Activated T-helper 1 cell treated with anti-CD3 and anti-CD28 coated beads, Interleukin-12 subunit alpha, Interleukin-12 subunit beta, Interleukin-2, Interleukin-4 antibody, amounts not matched to agents 30 ng/mL and 10 ng/mL and 1 ng/mL, durations not matched to agents 14 hours and 24 hours and 36 hours (primary cell): ENCODE data around the gene UVSSA. TPM values are rescaled to one million over a fixed set of nuclear protein-coding genes. Genes with fewer than 3 reads are reported as not detected.
A peak's percentile ranks its signal among the peaks of the same experiment; 100 is the strongest.

Experiments used
- DNase-seq: peaks from one replicate; pipeline ENCODE4 v3.0.0; 2021; ENCODE audit warnings: low spot score
- H3K27ac Mint-ChIP-seq: one replicate; pipeline ENCODE4 v1.8.0; 2021; ENCODE audit warnings: mild to moderate bottlenecking, mixed read lengths
- H3K27me3 Mint-ChIP-seq: one replicate; pipeline ENCODE4 v1.8.0; 2022; ENCODE audit warnings: mild to moderate bottlenecking, moderate library complexity, mixed read lengths; ENCODE audit not compliant: insufficient read depth
- H3K36me3 Mint-ChIP-seq: one replicate; pipeline ENCODE4 v1.8.0; 2021; ENCODE audit warnings: low read depth, mixed read lengths
- H3K4me1 Mint-ChIP-seq: one replicate; pipeline ENCODE4 v1.8.0; 2021; ENCODE audit warnings: low read depth, mixed read lengths
- H3K4me3 Mint-ChIP-seq: one replicate; pipeline ENCODE4 v1.8.0; 2021; ENCODE audit warnings: mild to moderate bottlenecking, moderate library complexity, mixed read lengths
- H3K9me3 Mint-ChIP-seq: one replicate; pipeline ENCODE4 v1.8.0; 2021; ENCODE audit warnings: mixed read lengths
- intact Hi-C: fragments of 100-400 bp; cut with micrococcal nuclease; formaldehyde crosslinking; loops from one replicate; pipeline ENCODE4 v1.15.1; 2024
- total RNA-seq: library from RNA; stranded (reverse); gene quantifications from 2 replicates; pipeline ENCODE4 v1.2.3, GENCODE V29; 2022

The UVSSA gene, protein sequence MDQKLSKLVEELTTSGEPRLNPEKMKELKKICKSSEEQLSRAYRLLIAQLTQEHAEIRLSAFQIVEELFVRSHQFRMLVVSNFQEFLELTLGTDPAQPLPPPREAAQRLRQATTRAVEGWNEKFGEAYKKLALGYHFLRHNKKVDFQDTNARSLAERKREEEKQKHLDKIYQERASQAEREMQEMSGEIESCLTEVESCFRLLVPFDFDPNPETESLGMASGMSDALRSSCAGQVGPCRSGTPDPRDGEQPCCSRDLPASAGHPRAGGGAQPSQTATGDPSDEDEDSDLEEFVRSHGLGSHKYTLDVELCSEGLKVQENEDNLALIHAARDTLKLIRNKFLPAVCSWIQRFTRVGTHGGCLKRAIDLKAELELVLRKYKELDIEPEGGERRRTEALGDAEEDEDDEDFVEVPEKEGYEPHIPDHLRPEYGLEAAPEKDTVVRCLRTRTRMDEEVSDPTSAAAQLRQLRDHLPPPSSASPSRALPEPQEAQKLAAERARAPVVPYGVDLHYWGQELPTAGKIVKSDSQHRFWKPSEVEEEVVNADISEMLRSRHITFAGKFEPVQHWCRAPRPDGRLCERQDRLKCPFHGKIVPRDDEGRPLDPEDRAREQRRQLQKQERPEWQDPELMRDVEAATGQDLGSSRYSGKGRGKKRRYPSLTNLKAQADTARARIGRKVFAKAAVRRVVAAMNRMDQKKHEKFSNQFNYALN
- 25.8 and 27.5 TPM in 2 replicates for total RNA-seq

DNA sequence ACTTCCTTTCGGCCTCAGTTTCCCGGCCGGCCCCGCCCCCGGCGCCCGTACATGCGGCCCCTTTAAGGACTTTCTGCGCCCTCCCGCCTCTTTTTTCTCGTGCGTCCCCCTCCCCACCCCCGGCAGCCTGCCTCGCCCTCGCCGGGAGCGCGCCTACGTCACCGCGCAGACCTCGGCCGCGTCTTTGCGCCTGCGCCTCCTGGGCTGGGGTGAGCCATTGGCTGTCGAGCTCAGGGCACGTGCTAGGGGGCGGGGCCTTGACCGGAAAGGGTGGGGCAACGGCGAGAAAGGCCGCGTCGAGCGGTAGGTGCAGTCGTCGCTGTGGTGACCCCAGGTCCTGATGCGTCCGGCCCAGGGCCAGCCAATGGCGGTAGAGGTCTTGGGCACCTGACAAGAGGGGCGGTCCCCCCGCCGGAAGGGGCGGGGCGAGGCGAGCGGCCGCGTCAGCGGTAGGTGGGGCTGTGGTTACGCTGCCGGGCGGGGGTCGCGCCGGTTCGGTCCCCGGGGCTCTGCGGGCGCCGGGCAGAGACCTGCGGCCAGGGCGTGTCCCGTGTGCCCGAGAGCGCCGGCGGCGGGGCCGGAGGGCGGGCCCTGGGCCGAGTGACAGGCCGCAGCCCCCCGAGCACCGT is at the start of gene UVSSA:
Gene UVSSA, plus strand, starts transcription at position 428 of the 629 bp plus-strand sequence. CDS start 884 bp downstream, outside the sequence.
- Mint-ChIP-seq H3K27ac (peak within 1 kb of the TSS; percentile 92), H3K4me3 (peak within 1 kb of the TSS; percentile 92), H3K27me3 (peaks cover 2% of the 10 kb centered on the region), H3K36me3 (peaks cover 18% of the 10 kb centered on the region), H3K9me3 (no peaks in the 10 kb centered on the region), H3K4me1 (peaks cover 32% of the 10 kb centered on the region)
- peak; percentile 100 for DNase-seq
- intact Hi-C loops, result loop anchor here (1.0 to 10.0 kb wide), 17 partner anchors 16 to 1225 kb away; partner anchors contain the start of genes CFAP99, CTBP1, DGKQ and FAM193A

- Mint-ChIP-seq H3K36me3 (peaks cover 24% of the 10 kb centered on the region), H3K4me3 (no peak overlapping the region), H3K27me3 (no peaks in the 10 kb centered on the region), H3K27ac (no peak overlapping the region), H3K9me3 (no peaks in the 10 kb centered on the region), H3K4me1 (peaks cover 7% of the 10 kb centered on the region)
- intact Hi-C loops, result no loop called here
- DNase-seq, result no peak
Measured at GRCh38 chr4:1297456-1298325, 49.3 kb upstream of the UVSSA start.

GRCh38 chr4:1298461-1298860 is 48.5 kb upstream of the UVSSA start:
- Mint-ChIP-seq H3K27ac (no peak overlapping the region), H3K4me3 (no peak overlapping the region), H3K36me3 (peaks cover 24% of the 10 kb centered on the region), H3K9me3 (no peaks in the 10 kb centered on the region), H3K27me3 (no peaks in the 10 kb centered on the region), H3K4me1 (peaks cover 5% of the 10 kb centered on the region)
- intact Hi-C loops, result no loop called here
- DNase-seq, result no peak

DNA sequence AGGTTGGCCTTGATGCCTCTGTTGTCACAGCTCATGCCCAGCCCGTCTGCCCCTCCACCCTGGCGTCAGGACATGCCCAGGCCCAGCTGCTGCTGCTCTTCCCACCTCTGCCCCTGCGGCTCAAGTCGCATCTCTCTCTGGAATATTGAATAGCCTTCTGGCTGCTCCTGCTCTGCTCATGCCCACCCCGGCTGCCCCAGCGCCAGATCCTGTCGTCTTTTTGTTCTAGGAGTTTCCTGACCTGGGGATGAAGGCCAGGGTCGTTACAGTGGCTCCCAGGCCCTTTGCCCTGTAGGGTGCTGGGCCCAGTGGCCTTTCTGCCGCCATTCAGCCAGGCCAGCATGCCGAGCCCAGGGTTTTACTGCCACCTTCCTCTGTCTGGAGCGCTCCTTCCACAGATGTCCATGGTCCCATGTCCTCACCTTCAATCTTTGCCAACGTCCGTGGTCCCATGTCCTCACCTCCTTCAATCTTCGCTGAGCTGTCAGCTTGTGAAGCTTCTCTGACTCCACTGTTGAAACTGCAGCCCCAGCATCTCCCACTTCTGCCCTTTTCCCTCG is 47.6 kb upstream of the UVSSA start:
- no peak overlapping the region for H3K27ac Mint-ChIP-seq

DNA sequence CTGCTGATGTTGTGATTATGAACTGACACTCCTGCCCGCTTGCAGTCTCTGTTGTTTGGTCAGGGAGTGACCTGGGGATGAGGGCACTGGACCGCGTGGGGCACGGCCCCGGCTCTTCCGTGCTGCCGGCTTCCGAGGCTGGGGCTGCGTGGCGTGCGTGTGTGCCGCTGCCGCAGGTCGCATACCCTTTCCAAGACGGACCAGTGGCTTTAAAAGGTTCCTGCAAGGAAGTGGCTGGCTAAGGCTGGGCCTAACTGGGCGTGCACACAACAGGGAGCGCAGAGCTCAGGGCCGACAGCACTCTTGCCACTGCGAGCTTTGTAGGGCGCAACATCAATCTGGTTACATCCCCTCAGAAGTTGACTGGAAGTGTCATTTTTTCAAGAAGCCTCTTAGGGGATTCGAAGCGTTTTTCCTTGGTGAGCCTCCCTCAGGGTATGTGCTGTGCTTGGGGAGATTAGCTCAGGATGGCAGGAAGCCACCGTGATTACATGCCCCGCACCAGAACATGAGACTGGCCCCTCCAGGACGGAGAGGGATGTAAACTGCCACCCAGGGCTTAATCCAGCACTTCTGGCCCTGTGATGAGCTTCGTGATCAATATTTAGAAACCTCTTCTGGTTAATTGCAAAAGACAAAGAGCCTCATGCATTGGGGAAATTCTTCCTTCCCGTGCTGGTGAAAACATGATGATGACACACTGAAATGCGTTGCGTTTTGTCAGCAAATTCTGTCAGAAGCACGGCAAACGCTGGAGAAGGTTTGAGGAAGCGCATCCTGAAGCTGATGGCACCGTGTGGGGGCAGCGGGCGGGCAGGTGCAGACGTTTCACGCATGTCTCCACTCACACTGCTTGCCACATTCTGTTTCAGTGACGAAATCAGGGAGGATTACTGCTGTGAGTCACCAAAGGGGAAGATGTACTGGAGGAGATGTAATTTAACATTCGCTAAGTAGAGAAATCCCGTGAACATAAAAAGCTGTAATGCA is 46.2 kb upstream of the UVSSA start:
- H3K27ac Mint-ChIP-seq, result peak overlapping the region; percentile 49
- H3K4me3 Mint-ChIP-seq, result no peak overlapping the region
- H3K27me3 Mint-ChIP-seq, result no peaks in the 10 kb centered on the region
- DNase-seq, result no peak
- intact Hi-C loops, result no loop called here
- H3K4me1 Mint-ChIP-seq, result peaks cover 15% of the 10 kb centered on the region
- no peaks in the 10 kb centered on the region for H3K9me3 Mint-ChIP-seq
- H3K36me3 Mint-ChIP-seq, result peaks cover 31% of the 10 kb centered on the region

More for the DNA sequence above, 47.6 kb upstream of the UVSSA start:
- H3K9me3 Mint-ChIP-seq, result no peaks in the 10 kb centered on the region
- peaks cover 24% of the 10 kb centered on the region for H3K36me3 Mint-ChIP-seq
- no peak overlapping the region for H3K4me3 Mint-ChIP-seq
- intact Hi-C loops, result no loop called here
- no peaks in the 10 kb centered on the region for H3K27me3 Mint-ChIP-seq
- peaks cover 5% of the 10 kb centered on the region for H3K4me1 Mint-ChIP-seq
- DNase-seq, result no peak

DNA sequence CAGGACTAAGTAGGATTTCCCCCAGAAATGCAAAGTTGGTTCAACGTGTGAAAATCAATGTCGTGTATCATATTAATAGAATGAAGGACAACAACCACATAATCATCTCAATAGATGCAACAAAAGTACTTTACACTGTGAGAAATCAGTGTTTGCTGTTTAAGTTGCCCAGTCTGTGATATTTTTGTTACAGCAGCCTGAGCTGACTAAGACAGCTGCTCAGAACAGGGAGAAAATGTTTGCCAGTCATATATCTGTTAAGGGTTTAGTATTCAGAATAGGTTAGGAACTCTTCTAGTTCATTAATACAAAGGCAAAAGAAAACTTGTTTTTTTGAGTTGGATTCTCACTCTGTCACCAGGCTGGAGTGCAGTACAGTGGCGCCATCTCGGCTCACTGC is 44.8 kb upstream of the UVSSA start:
- H3K36me3 Mint-ChIP-seq, result peaks cover 28% of the 10 kb centered on the region
- peaks cover 25% of the 10 kb centered on the region for H3K4me1 Mint-ChIP-seq
- no peaks in the 10 kb centered on the region for H3K9me3 Mint-ChIP-seq
- H3K4me3 Mint-ChIP-seq, result no peak overlapping the region
- DNase-seq, result no peak
- H3K27me3 Mint-ChIP-seq, result no peaks in the 10 kb centered on the region
- H3K27ac Mint-ChIP-seq, result peak overlapping the region; percentile 16
- intact Hi-C loops, result no loop called here

DNA sequence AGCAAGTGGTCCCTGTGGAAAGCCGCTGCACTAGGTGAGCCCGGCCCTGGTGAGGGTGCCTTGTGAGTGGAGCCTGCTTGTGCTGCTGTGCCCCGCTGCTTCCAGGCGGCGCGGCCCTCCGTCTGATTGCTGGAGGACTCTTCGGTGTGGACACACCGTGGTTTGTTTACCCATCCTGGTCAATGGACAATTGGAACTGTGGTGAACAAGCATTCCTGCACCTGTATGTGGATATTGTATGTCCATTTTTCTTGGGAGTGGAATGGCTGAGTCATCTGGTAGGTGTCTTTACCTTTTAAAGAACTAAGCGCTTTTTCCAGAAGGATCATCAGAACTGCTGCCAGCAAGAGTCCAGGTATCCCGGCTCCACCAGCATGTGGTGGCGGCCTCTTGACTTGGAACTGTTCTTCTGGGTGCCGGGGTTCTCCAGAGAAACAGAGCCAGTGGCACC is 41.7 kb upstream of the UVSSA start:
- Mint-ChIP-seq H3K36me3 (peaks cover 22% of the 10 kb centered on the region), H3K9me3 (no peaks in the 10 kb centered on the region), H3K27ac (no peak overlapping the region), H3K4me1 (peaks cover 47% of the 10 kb centered on the region), H3K27me3 (no peaks in the 10 kb centered on the region), H3K4me3 (no peak overlapping the region)
- intact Hi-C loops, result loop anchor here (5.0 kb wide), 1 partner anchor 42 kb away; the partner anchor contains the start of gene UVSSA
- no peak for DNase-seq

DNA sequence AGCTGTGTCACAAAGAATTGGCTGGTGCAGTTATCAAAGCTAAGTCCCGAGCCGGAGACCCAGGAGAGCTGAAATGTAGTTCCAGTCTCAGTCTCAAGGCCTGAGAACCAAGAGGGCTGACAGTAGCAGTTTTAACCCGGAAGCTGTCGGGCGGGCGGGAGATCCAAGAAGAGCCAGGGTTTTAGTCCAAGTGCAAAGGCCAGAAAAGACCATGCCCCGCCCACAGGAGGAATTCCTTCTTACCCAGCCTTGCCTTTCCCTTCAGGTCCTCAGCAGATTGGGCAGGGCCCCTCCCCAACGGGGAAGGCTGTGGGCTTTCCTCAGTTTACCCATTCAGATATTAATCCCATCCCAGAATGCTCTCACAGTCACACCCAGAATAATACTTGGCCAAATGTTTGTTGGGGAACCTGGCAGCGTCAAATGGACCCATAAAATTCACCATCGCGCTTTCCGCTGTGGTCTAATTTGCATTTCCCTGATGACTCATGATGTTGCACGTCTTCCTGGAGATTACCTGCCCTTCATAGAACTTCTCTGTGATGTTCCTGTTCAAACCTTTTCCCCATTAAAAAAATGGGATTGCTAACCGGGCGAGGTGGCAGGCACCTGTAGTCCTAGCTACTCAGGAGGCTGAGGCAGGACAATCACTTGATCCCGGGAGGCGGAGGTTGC is 41.1 kb upstream of the UVSSA start:
- intact Hi-C loops, result loop anchor here (5.0 kb wide), 1 partner anchor 41 kb away; the partner anchor contains the start of gene UVSSA
- Mint-ChIP-seq H3K36me3 (peaks cover 19% of the 10 kb centered on the region), H3K9me3 (no peaks in the 10 kb centered on the region), H3K4me3 (peak overlapping the region; percentile 4), H3K27ac (peak overlapping the region; percentile 49), H3K4me1 (peaks cover 47% of the 10 kb centered on the region), H3K27me3 (no peaks in the 10 kb centered on the region)
- no peak for DNase-seq

- Mint-ChIP-seq H3K27ac (no peak overlapping the region), H3K36me3 (peaks cover 26% of the 10 kb centered on the region), H3K4me1 (peaks cover 52% of the 10 kb centered on the region), H3K4me3 (no peak overlapping the region), H3K9me3 (no peaks in the 10 kb centered on the region), H3K27me3 (no peaks in the 10 kb centered on the region)
- intact Hi-C loops, result loop anchor here (5.0 kb wide), 1 partner anchor 39 kb away; the partner anchor contains the start of gene UVSSA
- no peak for DNase-seq
Measured at GRCh38 chr4:1307951-1308735, 38.9 kb upstream of the UVSSA start.
